CD14-positive monocyte (primary cell): ENCODE measurements around the gene ARVCF. TPM values are rescaled to one million over a fixed set of nuclear protein-coding genes. Genes with fewer than 3 reads are reported as not detected.

Experiments
- DNase-seq, 3 donors: peaks; one replicate each; pipeline ENCODE4 v3.0.0-alpha.2; 2011 to 2022
- H2AFZ ChIP-seq: 2 replicates; pipeline ENCODE4 v1.6.0; 2012; ENCODE audit warnings: mild to moderate bottlenecking, low read depth, low read length, inconsistent platforms; ENCODE audit not compliant: insufficient read depth, poor library complexity, severe bottlenecking
- H3K27ac ChIP-seq, 2 donors: 1 replicate in 1 of 2; 2 replicates in 1 of 2; pipeline ENCODE4 v1.5.1; 2012 to 2013; ENCODE audit warnings: low read length in 2 of 2, control low read depth in 1 of 2, inconsistent platforms in 1 of 2, low read depth in 1 of 2, mild to moderate bottlenecking in 1 of 2
- H3K27me3 ChIP-seq, 2 donors: one replicate each; pipeline versions ENCODE4 v1.6.0 to v1.6.1; 2011 to 2013; ENCODE audit warnings: low read length in 2 of 2; ENCODE audit not compliant: control insufficient read depth in 2 of 2, insufficient read depth in 2 of 2
- H3K36me3 ChIP-seq, 2 donors: replicated peaks in 1 of 2; 1 replicate in 1 of 2; 2 replicates in 1 of 2; pipeline versions ENCODE4 v1.5.1 to v1.6.1; 2012 to 2013; ENCODE audit warnings: low read length in 2 of 2, control low read depth in 1 of 2, inconsistent platforms in 1 of 2, mild to moderate bottlenecking in 1 of 2; ENCODE audit not compliant: insufficient read depth in 2 of 2, control insufficient read depth in 1 of 2
- H3K4me1 ChIP-seq, 2 donors: 1 replicate in 1 of 2; 2 replicates in 1 of 2; pipeline versions ENCODE4 v1.5.1 to v1.6.1; 2012 to 2013; ENCODE audit warnings: low read length in 2 of 2, control low read depth in 1 of 2, inconsistent platforms in 1 of 2, mild to moderate bottlenecking in 1 of 2, moderate library complexity in 1 of 2; ENCODE audit not compliant: insufficient read depth in 2 of 2, control insufficient read depth in 1 of 2
- H3K4me2 ChIP-seq: replicated peaks from 2 replicates; pipeline ENCODE3; 2012; ENCODE audit warnings: low read length, moderate library complexity, mild to moderate bottlenecking; ENCODE audit not compliant: poor library complexity, severe bottlenecking; ENCODE audit errors: extremely low read depth
- H3K4me3 ChIP-seq, 3 experiments: fragments of 200-600 bp in 1 of 3; sonication (generic) in 1 of 3; replicated peaks in 1 of 3; 1 replicate in 2 of 3; 2 replicates in 1 of 3; pipeline ENCODE4 v1.5.1; 2011 to 2013; ENCODE audit warnings: low read length in 3 of 3, mild to moderate bottlenecking in 3 of 3, control low read depth in 2 of 3, low read depth in 2 of 3, inconsistent platforms in 1 of 3, moderate library complexity in 1 of 3
- H3K79me2 ChIP-seq: 2 replicates; pipeline ENCODE4 v1.6.0; 2012; ENCODE audit warnings: mild to moderate bottlenecking, control low read depth, inconsistent platforms, low read length, moderate library complexity; ENCODE audit not compliant: insufficient read depth
- H3K9ac ChIP-seq: 2 replicates; pipeline ENCODE4 v1.6.0; 2017; ENCODE audit warnings: low read length, mild to moderate bottlenecking; ENCODE audit not compliant: insufficient read depth, poor library complexity, severe bottlenecking
- H3K9me3 ChIP-seq, 2 donors: replicated peaks in 1 of 2; 1 replicate in 1 of 2; 2 replicates in 1 of 2; pipeline versions ENCODE4 v1.5.1 to v1.6.1; 2012 to 2013; ENCODE audit warnings: low read length in 2 of 2, control low read depth in 1 of 2; ENCODE audit not compliant: control insufficient read depth in 1 of 2, insufficient read depth in 1 of 2
- H4K20me1 ChIP-seq: 2 replicates; pipeline ENCODE4 v1.6.0; 2012; ENCODE audit warnings: mild to moderate bottlenecking, low read length, control low read depth, moderate library complexity; ENCODE audit not compliant: insufficient read depth
- H3K27ac Mint-ChIP-seq, 7 donors: one replicate each; pipeline ENCODE4 v1.8.0; 2020; ENCODE audit warnings: mild to moderate bottlenecking in 7 of 7, mixed read lengths in 7 of 7, moderate library complexity in 6 of 7, inconsistent platforms in 2 of 7
- H3K27me3 Mint-ChIP-seq, 3 donors: one replicate each; pipeline ENCODE4 v1.8.0; 2021 to 2022; ENCODE audit warnings: low read depth in 3 of 3, mild to moderate bottlenecking in 3 of 3, mixed read lengths in 3 of 3, moderate library complexity in 3 of 3, inconsistent platforms in 1 of 3
- H3K36me3 Mint-ChIP-seq, 2 donors: one replicate each; pipeline ENCODE4 v1.8.0; 2020; ENCODE audit warnings: mixed read lengths in 2 of 2, inconsistent platforms in 1 of 2, mild to moderate bottlenecking in 1 of 2
- H3K4me1 Mint-ChIP-seq: one replicate; pipeline ENCODE4 v1.8.0; 2020; ENCODE audit warnings: mild to moderate bottlenecking, mixed read lengths
- H3K4me3 Mint-ChIP-seq, 2 donors: one replicate each; pipeline ENCODE4 v1.8.0; 2020; ENCODE audit warnings: mild to moderate bottlenecking in 2 of 2, mixed read lengths in 2 of 2, moderate library complexity in 1 of 2
- H3K9me3 Mint-ChIP-seq, 7 donors: one replicate each; pipeline ENCODE4 v1.8.0; 2020 to 2022; ENCODE audit warnings: mixed read lengths in 7 of 7, mild to moderate bottlenecking in 6 of 7, moderate library complexity in 6 of 7, inconsistent platforms in 2 of 7
- CTCF ChIP-seq: fragments of 200-600 bp; IDR thresholded peaks from one replicate; pipeline ENCODE4 v1.8.0; 2022; ENCODE audit warnings: antibody characterized with exemption, mild to moderate bottlenecking
- WGBS: methylation state at CpG from one replicate; pipeline ENCODE4 v1.1.5; 2013; ENCODE audit warnings: missing lambda C conversion rate; ENCODE audit not compliant: insufficient coverage; 5-methylcytosine and 5-hydroxymethylcytosine counted together
- intact Hi-C, 2 donors: fragments of 100-400 bp; cut with micrococcal nuclease; formaldehyde crosslinking; loops; one replicate each; pipeline versions ENCODE4 v1.15.0 to v1.15.1; 2023
- polyA plus RNA-seq, 3 donors: library from polyadenylated mRNA; depleted of rRNA in 1 of 3; unstranded in 2 of 3; stranded (reverse) in 1 of 3; fragments of 300-500 nt in 2 of 3; fragments of >200 nt in 1 of 3; fragmentation: Illumina TruSeq in 2 of 3; gene quantifications; 1 replicate in 2 of 3; 2 replicates in 1 of 3; pipeline ENCODE4 v1.2.3, GENCODE V29; 2012 to 2021

The ARVCF gene
- polyA plus RNA-seq, 3 donors, result 0.31 to 2.6 (median 0.44) TPM

GRCh38 chr22:20058989-20059770 is 42.6 kb upstream of the ARVCF start:
- no peaks in the 10 kb centered on the region for H3K4me1 ChIP-seq
- H3K27me3 ChIP-seq, result no peaks in the 10 kb centered on the region
- Mint-ChIP-seq H3K9me3 (no peaks in the 10 kb centered on the region), H3K36me3 (peaks cover 77 to 99% of the 10 kb centered on the region in 2 donors), H3K27ac (peak overlapping the region in 2 of 7 donors; percentile 9 to 60), H3K27me3 (no peaks in the 10 kb centered on the region), H3K4me3 (no peak overlapping the region), H3K4me1 (no peaks in the 10 kb centered on the region)
- H3K4me2 ChIP-seq, result no peak overlapping the region
- H3K9me3 ChIP-seq, result no peaks in the 10 kb centered on the region
- H2AFZ ChIP-seq, result no peak overlapping the region
- intact Hi-C loops, result no loop called here
- H3K9ac ChIP-seq, result no peak overlapping the region
- H3K79me2 ChIP-seq, result no peaks in the 10 kb centered on the region
- H4K20me1 ChIP-seq, result peaks cover 64% of the 10 kb centered on the region
- WGBS, result 100% methylated on average over 2 of the region's 10 CpGs
- peaks cover 87 to 97% of the 10 kb centered on the region in 2 donors for H3K36me3 ChIP-seq
- no peak overlapping the region for H3K4me3 ChIP-seq
- no peak for DNase-seq
- no peak for TF ChIP-seq CTCF
- no peak overlapping the region for H3K27ac ChIP-seq

- H3K4me3 ChIP-seq, result no peak overlapping the region
- peaks cover 84 to 100% of the 10 kb centered on the region in 2 donors for H3K36me3 Mint-ChIP-seq
- H3K4me3 Mint-ChIP-seq, result no peak overlapping the region
- H2AFZ ChIP-seq, result no peak overlapping the region
- no peak for TF ChIP-seq CTCF
- no peak overlapping the region for H3K27ac Mint-ChIP-seq
- no peaks in the 10 kb centered on the region for H3K27me3 ChIP-seq
- H3K4me2 ChIP-seq, result no peak overlapping the region
- intact Hi-C loops, result no loop called here
- peaks cover 88 to 97% of the 10 kb centered on the region in 2 donors for H3K36me3 ChIP-seq
- DNase-seq, result no peak
- H3K9me3 Mint-ChIP-seq, result no peaks in the 10 kb centered on the region
- H4K20me1 ChIP-seq, result peaks cover 70% of the 10 kb centered on the region
- H3K27ac ChIP-seq, result no peak overlapping the region
- H3K27me3 Mint-ChIP-seq, result no peaks in the 10 kb centered on the region
- H3K4me1 Mint-ChIP-seq, result no peaks in the 10 kb centered on the region
- no peaks in the 10 kb centered on the region for H3K79me2 ChIP-seq
- H3K4me1 ChIP-seq, result no peaks in the 10 kb centered on the region
- H3K9me3 ChIP-seq, result no peaks in the 10 kb centered on the region
- no peak overlapping the region for H3K9ac ChIP-seq
- WGBS, result 96% methylated on average over 4 of the region's 13 CpGs
These were observed 41.1 kb upstream of the ARVCF start for GRCh38 chr22:20057596-20058268.
